Skin of body (tissue), 2 donors: ENCODE results near the gene CLRN1. TPM values are rescaled to one million over a fixed set of nuclear protein-coding genes. Genes with fewer than 3 reads are reported as not detected.

ENCODE experiments used
- DNase-seq: peaks from one replicate; lab custom pipeline; 2025; lab: John Stamatoyannopoulos, UW
- total RNA-seq: library from RNA; depleted of rRNA; stranded (reverse); fragments of >200 nt; gene quantifications from one replicate; pipeline ENCODE4 v1.2.3, GENCODE V29; 2014

CLRN1 gene
- total RNA-seq, 1 donor from 2014 or later = not detected

DNA sequence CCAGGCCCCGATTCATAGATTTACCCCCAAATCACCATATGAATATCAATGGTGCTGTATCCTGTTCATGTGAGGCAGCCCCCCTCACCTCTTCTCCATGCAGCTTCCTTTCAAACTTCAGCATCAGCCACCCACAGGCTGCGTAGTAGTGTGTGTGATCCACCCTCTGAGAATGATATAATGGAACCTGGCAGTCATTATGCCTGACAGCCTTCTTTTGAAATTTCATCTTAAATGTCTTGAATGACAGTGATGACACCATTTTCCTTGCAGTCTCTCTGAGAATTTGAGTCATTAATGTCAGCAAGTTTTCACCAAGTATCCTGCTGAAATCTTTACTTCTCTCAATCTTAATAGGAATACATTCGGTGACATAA is 3.5 kb upstream of the CLRN1 start:
- no peak for DNase-seq

DNA sequence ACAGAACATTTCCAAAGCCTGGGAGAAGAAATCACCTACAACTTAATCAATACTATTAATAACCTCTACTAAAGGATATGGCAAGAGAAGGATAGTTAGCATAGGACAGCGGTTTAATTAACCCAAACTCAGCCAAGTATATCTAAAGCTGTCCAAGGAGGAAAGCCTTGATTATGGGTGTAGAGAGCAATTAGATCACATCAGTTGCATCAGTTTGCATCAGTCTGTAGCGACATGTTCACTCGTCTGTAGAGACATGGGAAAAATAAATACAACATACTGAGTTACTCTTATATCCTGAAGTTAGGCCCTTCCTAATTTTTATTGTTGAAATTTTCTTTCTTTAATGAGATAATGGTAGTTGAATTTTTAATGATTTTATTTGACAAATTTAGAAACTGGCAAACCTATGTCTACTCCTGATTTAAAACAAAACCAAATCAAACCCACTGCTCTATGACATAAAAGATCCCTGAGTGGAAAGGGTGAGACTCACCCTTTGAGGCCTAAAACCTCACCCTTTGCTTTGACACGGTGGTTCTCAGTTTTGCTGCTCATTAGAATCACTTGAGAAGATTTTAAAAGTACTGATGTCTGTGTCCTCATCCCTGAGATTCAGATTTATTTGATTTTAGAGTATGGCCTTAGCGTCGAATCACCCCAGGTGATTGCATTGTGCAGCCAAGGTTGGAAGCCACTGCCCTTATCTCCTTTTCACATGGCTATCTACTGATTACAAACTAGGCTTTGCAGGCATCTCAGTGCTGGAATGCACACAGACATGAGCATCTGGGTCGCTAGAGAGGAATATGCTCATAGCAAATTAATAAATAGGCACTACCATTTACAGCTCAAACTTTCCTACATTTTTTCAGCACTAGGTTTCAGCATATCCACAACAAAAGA is 2.8 kb upstream of the CLRN1 start:
- no peak for DNase-seq

DNA sequence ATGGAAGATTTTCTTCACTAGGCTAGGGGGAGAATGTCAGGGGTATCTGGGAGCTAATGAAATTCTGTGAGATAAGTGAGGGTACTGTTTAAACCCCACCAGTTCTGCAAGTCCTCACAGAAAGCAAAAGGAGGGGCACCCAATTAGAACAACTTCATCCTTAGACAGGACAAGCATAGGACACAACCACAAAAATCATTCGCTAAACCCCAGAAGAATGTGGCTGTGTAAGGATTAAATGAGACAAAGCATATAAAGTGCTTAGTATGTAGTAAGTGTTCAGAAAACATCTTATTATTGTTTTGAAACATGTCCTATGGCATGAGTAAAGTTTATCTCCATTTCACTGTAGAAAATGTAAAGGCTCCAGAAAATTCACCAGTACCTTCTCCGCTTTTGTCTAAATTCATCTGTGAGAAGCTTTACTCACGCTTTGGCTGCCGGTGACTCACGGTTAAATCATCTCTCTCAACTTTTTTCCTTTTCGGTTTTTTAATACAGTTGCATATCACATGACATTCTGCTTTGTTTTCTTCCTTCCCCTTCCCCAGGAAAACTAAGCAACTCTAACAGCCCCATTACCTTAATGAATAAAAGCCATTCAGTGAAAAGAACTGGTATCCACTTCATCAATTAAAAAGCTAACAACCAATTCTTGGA is 1.7 kb downstream of the CLRN1 start:
- no peak for DNase-seq

DNA sequence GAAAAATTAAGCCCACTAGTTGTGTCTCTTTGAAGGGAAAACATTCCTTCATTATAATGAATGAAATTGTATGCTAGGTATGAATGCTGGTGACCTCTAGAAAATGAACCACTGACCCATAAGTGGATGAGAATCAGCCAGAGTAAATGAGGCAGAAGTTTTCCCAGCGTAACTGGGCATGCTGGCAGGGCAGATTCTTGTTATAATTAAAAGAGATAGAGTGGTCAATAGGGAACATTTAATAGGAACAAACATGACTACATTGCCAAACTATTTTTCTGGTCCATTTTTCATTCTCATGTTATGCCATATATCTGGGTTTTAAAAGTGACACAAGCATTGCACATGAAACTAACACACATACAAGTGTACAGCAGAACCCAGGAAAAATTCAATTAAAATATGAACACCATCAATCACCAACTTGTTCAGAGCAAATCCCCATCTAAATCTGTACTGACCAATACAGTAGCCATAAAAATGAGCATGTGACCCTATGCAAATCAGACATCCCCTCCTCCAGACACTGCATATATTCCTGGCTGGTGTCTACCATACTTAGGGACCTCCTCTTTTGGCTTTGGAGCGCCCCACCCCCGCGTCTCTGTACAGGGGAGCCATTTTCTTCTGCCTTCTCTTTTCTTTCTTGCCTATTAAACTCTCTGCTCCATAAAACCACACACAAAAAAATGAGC is 4.0 kb downstream of the CLRN1 start:
- no peak for DNase-seq

DNA sequence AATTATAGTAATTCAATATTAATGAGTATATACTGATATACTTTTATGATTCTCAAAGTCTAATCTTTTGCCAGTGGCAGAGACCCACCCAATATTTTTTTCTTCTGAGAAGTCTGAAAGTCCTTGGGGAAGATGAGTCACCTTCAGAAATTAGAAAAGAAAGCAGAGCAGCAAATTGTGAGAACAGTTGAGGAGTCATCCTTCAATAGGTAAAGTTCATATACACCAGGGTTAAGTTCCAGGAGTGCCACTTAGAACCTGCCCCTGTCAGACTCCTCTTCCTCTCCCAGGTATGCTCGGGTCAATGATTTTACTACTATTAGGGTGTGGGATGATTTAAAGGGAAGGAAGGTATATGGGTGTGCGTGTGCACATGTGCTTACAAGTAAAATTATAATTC is 7.1 kb downstream of the CLRN1 start:
- no peak for DNase-seq

DNA sequence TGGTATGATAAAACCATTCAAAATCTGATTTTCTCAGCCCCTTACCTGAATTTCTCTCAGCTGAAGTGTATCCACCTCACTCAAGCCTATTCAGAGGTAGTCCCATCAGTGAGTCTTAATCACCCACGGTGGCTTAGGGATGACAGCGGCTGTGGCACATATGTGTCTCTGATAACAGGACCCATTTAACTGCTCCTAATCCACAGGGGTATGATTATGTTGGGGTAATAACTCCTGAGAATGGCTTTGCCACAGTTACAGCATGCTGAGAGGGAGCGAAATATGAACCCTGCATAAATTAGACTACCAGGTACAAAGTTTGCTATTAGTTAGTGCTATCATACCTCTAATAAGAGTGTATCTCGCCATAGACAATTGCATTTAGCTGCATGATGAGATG is 10.6 kb downstream of the CLRN1 start:
- DNase-seq = no peak

DNA sequence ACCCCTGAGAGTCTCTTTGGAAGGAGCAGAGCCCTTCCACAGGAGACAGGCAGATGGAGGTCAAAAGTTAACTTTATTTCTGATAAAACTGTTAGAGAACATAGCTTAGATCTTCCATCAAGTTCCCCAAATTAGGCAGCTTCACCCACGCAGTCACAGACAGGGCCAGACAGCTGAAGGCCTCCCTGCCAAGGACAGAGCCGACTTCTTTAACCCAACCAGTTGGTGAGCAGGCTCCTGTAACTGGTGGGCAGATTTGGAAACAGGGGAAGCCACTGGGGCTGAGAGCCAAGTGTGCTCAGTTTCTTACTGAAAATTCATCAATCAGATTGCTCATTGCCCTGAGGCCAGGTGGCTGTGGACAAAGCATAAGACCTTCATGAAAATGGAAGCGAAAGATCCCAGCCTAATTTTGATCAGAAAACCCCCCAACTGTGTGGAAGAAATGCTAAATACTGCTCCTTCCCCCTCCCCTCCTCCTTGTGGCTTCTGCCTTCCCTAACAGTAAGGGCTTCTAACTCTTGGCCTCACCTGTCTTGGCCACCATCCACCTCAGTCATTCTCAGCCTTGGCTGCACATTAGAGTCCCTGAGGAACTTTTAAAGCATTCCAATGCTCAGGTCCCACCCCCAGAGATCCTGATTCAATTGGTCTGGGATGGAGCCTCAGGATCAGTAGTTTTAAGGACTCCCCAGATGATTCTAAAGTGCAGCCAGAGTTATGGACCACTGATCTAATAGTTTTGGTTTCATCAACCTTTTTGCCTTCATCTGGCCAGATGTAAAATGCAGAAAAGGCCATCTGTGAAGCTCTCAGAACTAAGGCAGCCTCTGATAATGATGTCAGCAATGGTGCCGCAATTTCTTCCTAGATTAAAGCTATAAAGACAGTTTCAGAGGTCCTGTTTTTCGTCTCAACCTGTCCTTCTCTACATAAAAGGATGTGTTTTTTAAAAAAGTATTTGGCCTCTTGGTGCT is 11.5 kb downstream of the CLRN1 start:
- DNase-seq = no peak

DNA sequence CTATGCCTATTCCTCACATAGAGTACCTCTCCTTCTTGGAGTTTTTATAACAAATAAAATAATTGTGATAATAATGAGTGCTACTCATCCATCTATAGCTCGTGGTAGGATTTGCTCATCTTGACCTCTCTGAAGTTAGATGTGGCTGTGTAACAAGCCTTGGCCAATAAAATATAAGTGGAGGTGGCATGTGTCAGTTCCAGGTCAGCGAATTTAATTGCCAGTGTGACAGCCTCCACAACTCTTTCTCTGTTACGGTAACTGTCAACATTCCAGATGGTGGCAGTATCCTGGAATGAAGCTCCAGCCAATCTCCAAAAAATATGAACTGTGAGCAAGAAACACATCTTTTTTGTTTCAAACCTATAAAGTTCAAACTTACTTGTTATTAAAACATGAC is 13.8 kb downstream of the CLRN1 start:
- no peak for DNase-seq

DNA sequence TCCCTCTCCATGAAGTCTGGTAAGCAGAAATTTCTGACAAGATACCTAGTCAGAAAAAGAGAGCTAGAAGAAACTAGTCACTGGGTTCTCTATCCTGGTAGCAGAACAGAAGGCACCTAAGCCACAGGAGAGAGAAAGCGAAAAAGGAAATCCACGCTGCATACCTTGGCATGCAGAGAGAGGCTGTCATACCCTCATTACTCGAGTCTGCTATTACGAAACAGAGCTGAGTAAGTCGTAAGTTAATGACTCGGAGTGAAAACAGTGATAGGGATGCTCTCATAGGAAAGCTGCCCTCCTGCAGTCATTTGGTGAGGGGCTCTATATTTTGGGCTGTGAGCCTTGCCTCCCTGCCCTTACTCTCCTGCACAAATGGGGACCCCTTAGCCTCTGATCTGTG is 16.2 kb downstream of the CLRN1 start:
- DNase-seq = no peak

DNA sequence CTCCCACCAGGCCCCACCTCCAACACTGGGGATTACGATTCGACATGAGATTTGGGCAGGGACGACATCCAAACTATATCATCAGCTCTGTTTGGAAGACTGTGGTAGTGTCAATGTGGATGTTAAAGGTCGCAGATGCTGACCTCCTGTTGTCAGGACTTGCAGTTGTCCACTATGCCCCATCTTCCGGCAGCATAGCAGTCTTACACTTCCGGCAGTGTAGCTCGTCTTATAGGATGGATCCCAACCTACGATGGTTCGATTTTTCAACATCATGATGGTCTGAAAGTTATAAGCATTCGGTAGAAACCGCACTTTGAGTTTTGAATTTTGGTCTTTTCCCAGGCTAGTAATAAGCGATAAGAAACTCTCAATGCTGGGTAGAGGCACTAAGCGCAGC is 20.6 kb downstream of the CLRN1 start:
- DNase-seq = no peak

DNA sequence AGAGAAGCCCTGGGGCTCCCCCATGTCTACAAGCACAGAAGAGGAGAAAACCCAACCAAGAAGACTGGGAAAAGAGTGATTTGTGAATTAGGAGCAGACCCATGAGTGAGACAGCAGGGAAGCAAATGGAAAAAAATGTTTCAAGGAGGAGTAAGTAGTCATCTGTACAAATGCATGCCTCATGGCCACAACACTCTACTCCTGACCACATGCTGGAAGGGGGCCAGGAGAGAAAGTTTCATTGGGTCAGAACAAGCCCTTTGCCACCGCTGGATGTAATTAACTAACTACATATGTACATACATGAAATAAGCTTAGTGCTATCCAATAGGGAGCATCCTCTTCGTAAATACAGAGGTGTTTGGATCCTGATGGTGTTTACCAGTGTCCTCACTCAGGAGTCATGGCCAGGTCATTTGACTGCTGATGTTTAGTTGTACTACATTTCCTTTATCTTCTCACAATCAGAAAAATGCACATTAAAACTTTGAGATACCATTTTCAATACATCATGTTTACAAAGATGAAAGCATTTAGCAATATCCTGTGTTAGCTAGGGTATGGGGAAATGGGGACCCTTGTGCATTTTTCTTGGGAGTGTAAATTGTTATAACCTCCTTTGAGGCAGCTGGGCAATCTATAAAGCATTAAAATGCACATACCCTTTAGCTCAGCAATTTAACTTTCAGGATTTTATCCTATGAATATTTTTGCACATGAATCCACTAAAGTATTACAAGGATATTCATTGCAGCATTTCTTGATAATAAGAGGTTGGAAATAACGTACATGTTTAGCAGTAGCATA is 27.1 kb downstream of the CLRN1 start:
- DNase-seq = no peak

DNA sequence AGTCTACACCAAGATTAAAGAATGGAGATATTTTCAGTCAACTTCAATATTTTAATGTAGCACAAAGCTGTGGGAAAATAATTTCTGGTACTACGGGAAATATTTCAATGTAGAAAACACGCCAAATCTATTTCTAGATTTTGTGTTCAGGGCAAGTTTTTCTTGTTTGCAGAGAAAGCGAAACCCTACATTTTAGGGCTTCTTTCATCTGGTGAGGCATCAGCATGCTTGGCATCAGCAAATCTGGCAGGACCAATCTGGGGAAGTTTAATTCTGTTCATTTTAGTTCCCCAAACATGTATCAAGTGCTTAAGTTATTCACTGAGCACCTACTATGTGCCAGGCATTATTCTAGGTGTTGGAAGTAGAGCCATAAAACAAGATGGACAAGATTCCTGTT is 30.3 kb downstream of the CLRN1 start:
- no peak for DNase-seq

DNA sequence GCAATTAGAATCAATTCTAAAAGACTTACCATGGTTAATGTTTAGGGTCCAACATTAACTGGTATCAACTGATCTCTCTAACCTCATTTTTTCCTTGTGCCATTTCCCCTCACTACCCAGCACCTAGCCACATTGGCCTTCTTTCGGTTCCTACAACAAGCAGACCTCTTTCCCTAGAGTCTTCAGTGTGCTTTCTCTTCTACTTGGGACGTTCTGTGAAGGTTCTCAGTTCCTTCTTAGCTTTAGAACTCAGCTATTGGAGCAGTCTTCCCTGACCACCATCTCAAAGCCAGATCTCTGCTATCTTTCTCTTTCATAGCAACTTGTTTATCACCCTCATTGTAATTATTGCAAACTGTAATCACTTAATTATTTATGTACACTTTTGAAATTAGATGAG is 35.8 kb downstream of the CLRN1 start:
- DNase-seq = no peak

DNA sequence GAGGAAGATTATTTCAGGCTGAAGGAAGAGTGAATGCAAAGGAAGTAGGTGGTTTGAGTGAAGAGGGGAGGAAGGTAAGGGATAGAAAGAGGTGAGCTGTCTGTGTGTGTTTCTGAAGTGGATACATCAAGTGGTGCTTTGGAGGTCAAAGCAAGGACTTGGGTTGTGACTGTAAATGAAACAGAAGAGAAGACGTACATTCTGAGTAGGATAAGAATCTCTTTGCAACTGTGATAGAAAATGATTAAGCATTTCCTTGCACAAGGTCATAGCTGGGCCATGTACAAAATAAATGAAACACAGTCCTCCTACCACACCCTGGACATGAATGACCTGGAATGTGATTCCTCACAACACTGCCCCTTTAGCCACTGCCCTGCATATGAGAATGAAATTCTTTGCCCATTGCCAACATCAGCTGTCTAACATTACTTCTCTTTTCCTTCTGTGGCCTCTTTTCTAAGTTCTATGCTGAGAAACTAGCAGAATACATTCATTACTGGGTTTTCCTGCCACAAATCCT is 39.0 kb downstream of the CLRN1 start:
- DNase-seq = no peak

DNA sequence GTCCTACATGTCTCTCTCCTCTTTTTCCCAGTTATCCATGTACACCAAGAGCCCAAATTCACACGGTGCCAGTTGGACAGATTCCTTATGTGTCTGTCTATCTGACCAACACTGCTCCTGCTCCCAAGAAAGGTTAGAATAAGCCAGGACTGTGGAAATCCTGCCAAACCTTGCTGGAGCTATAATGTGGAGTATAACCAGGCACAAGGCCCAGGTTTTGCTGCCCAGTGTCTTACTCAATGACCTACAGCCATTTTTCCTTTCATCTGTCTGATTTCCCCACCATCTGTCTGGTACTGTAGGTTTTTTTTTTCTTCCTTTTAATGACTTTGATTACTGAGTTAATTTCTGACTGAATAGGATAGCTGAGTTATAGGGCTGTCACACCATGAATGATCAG is 40.8 kb downstream of the CLRN1 start:
- DNase-seq = no peak

DNA sequence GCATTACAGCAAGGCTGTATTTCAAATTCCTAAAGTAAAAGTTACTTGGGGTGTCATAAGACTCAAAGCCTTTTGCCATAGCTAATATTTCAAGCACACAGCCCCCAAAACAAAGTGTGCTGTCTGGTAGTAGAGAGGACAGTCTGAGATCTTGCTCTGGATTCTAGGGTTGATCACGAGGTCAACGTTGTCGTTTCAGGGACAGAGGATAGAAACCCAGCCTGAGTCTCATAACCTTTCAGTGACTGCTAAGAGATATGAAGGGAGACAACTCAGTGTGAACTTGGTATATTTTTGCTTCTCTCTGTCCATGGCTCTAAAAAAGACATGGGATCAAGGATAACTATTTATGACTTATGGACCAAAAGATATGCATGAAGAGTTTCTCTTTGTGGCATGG is 41.7 kb downstream of the CLRN1 start:
- no peak for DNase-seq

DNA sequence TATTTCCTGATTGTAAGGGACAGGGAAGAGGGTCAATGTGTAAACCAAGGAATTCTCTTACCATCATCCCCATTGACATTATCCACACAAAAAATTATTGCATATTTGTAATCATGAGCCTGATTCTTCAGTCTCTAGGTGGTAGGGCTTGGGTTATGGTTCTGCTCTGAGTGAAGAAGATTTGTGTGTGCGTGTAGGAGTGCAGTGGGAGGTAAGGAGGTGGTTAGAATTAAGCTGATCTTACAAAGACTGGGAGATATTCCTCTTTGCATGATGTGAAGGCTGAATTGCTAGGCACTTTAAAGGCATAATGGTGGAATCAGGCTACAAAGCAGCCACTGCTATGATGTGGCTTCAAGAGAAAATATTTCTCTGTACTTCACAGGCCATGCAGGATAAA is 44.3 kb downstream of the CLRN1 start:
- DNase-seq = no peak

DNA sequence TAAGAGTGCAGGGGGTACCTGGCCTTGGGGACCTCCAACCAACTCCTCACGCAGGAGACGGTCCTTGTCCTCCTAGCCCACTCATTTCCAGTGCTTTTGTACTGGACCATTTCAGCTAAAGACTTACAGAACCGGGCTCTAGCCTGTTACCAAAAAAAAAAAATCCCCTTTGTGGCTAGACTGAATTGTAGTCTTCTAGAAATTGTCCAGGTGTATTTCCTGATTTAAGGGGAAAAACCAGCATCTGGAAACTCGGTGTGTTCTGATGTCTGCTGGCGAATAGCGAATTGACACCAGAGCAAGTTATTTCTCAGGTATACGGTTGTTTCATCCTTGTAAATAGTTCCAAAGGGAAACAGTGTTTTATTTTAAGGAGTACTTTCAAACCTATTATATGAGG is 46.2 kb downstream of the CLRN1 start:
- DNase-seq = no peak

DNA sequence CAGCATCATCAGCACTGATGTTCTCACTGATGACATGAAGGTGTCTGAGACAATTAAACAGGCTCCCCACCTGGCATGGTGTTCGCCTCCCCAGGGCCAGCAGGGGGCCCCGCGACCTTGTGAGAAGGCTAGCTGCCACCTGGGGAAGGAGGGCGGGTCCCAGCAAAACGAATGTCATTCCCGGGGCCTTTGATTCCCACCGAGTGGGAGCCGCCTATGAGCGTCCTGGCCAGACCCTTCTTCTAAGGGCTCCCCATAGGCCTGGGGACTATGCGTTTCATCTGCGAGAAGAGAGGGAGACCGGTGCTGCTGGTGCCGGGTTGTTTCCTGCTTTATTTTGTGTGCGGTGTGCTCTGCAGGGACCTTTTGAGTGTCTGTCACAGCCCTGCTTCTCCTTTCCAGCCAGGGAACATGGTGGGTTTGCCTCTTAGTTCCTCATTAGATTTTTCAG is 46.8 kb downstream of the CLRN1 start:
- DNase-seq = no peak

DNA sequence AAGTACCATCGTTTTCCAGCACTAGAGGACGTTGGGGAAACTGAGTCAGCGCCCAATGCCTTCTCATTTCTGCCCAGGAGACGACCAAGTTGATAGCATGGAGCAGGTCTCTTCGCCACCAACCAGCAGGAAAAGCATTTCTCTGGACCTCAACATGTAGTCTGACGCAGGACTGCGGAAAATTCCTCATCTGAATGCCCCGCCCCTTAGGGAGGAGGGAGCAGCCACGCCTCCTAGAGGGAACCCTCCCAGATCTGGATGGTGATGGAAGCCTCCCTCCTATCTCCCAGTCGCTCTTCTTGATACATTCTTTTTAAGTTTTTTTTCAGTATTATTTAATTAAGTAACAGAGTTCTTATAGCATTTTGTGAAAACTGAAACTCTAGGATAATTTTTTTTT is 49.9 kb downstream of the CLRN1 start:
- DNase-seq = no peak
